Caco-2 (cell line): ENCODE measurements around the gene CHADL. TPM values are rescaled to one million over a fixed set of nuclear protein-coding genes. Genes with fewer than 3 reads are reported as not detected.

Experiments used
- BruUV-seq: library from RNA; stranded (reverse); fragments of 400-500 nt; replicated peaks from 2 replicates; lab custom pipeline; 2021; lab: Mats Ljungman, UMichigan
- CTCF ChIA-PET: fragments of 300-600 bp; sonication (Branson Sonifier 250); formaldehyde crosslinking; loops from one replicate; lab custom pipeline; 2022; ENCODE audit warnings: antibody characterized with exemption; lab: Charles Lee
- POLR2A ChIA-PET: fragments of 300-600 bp; sonication (Branson Sonifier 250); formaldehyde crosslinking; loops from one replicate; lab custom pipeline; 2022; ENCODE audit warnings: antibody characterized with exemption; lab: Charles Lee
- DNase-seq, 2 experiments: peaks; one replicate each; pipeline versions ENCODE4 v3.0.0 to v3.0.0-alpha.2; 2020 to 2022
- H3K27me3 ChIP-seq: replicated peaks from 2 replicates; pipeline ENCODE4 v1.6.0; 2011; ENCODE audit warnings: low read length; ENCODE audit not compliant: control insufficient read depth, insufficient read depth
- H3K36me3 ChIP-seq: 2 replicates; pipeline ENCODE4 v1.5.1; 2011; ENCODE audit warnings: low read length; ENCODE audit not compliant: control insufficient read depth, insufficient read depth
- H3K4me1 ChIP-seq: fragments of 250-450 bp; sonication (Bioruptor Pico); 2 replicates; pipeline ENCODE4 v1.5.1; 2020; ENCODE audit warnings: mild to moderate bottlenecking
- H3K4me3 ChIP-seq: 2 replicates; pipeline ENCODE4 v1.5.1; 2011; ENCODE audit warnings: low read depth, mild to moderate bottlenecking, control low read depth, low read length
- H3K9me3 ChIP-seq: fragments of 250-450 bp; sonication (Bioruptor Pico); 2 replicates; pipeline ENCODE4 v1.5.1; 2020; ENCODE audit warnings: mild to moderate bottlenecking, moderate library complexity
- H3K27ac Mint-ChIP-seq: one replicate; pipeline ENCODE4 v1.8.0; 2022; ENCODE audit warnings: mixed read lengths; ENCODE audit not compliant: unreplicated experiment
- H3K27me3 Mint-ChIP-seq: one replicate; pipeline ENCODE4 v1.8.0; 2022; ENCODE audit warnings: mixed read lengths; ENCODE audit not compliant: insufficient read depth, unreplicated experiment
- H3K36me3 Mint-ChIP-seq: one replicate; pipeline ENCODE4 v1.8.0; 2022; ENCODE audit warnings: mild to moderate bottlenecking, mixed read lengths; ENCODE audit not compliant: insufficient read depth, unreplicated experiment
- H3K4me1 Mint-ChIP-seq: one replicate; pipeline ENCODE4 v1.8.0; 2022; ENCODE audit warnings: low read depth, mixed read lengths; ENCODE audit not compliant: unreplicated experiment
- H3K4me3 Mint-ChIP-seq: one replicate; pipeline ENCODE4 v1.8.0; 2022; ENCODE audit warnings: mild to moderate bottlenecking, moderate library complexity, mixed read lengths; ENCODE audit not compliant: unreplicated experiment
- H3K9me3 Mint-ChIP-seq: one replicate; pipeline ENCODE4 v1.8.0; 2022; ENCODE audit warnings: mixed read lengths; ENCODE audit not compliant: unreplicated experiment
- CTCF ChIP-seq, 2 experiments: fragments of 200-600 bp in 1 of 2; IDR thresholded peaks; 1 replicate in 1 of 2; 2 replicates in 1 of 2; pipeline versions ENCODE4 v1.5.1 to v1.8.0; 2011 to 2022; ENCODE audit warnings: antibody characterized with exemption in 1 of 2, control low read depth in 1 of 2, inconsistent platforms in 1 of 2, low read depth in 1 of 2, low read length in 1 of 2, mild to moderate bottlenecking in 1 of 2, moderate library complexity in 1 of 2; ENCODE audit not compliant: insufficient read depth in 1 of 2, severe bottlenecking in 1 of 2, unreplicated experiment in 1 of 2
- intact Hi-C: fragments of 100-400 bp; cut with micrococcal nuclease; formaldehyde crosslinking; loops from one replicate; pipeline ENCODE4 v1.10.0; 2022; ENCODE audit not compliant: unreplicated experiment
- total RNA-seq: library from RNA; stranded (reverse); gene quantifications from 2 replicates; pipeline ENCODE4 v1.2.3, GENCODE V29; 2022

Gene CHADL
- total RNA-seq, 1 experiment from 2014 or later, result 0.32 TPM

- BruUV-seq, result no TSS peak
- no peak overlapping the region for H3K4me3 ChIP-seq
- H3K27me3 ChIP-seq, result no peaks in the 10 kb centered on the region
- H3K4me3 Mint-ChIP-seq, result no peak overlapping the region
- H3K4me1 Mint-ChIP-seq, result no peaks in the 10 kb centered on the region
- no peaks in the 10 kb centered on the region for H3K9me3 Mint-ChIP-seq
- no peaks in the 10 kb centered on the region for H3K9me3 ChIP-seq
- no peak for DNase-seq
- H3K27ac Mint-ChIP-seq, result no peak overlapping the region
- CTCF ChIA-PET, result no interaction called here
- intact Hi-C loops, result no loop called here
- POLR2A ChIA-PET, result interaction anchor here (0.6 kb wide), 1 partner anchor 433 kb away, joined by 3 read pairs; no protein-coding TSS in a partner anchor
- no peaks in the 10 kb centered on the region for H3K4me1 ChIP-seq
- no peaks in the 10 kb centered on the region for H3K36me3 ChIP-seq
- H3K27me3 Mint-ChIP-seq, result no peaks in the 10 kb centered on the region
- TF ChIP-seq CTCF (IDR thresholded peaks at IDR 0.05; ENCODE audit: insufficient read depth in 1 of 2, low read depth in 1 of 2, low read length in 1 of 2, severe bottlenecking in 1 of 2, unreplicated experiment in 1 of 2), result no peak
- H3K36me3 Mint-ChIP-seq, result peaks cover 55% of the 10 kb centered on the region
Measured at GRCh38 chr22:41223535-41223934, 17.2 kb downstream of the CHADL start.

GRCh38 chr22:41222846-41223507 lies 17.8 kb downstream of the CHADL start:
- Mint-ChIP-seq H3K27ac (no peak overlapping the region), H3K27me3 (no peaks in the 10 kb centered on the region), H3K4me1 (no peaks in the 10 kb centered on the region), H3K4me3 (no peak overlapping the region), H3K9me3 (no peaks in the 10 kb centered on the region), H3K36me3 (peaks cover 54% of the 10 kb centered on the region)
- no peaks in the 10 kb centered on the region for H3K4me1 ChIP-seq
- H3K4me3 ChIP-seq, result no peak overlapping the region
- no peaks in the 10 kb centered on the region for H3K27me3 ChIP-seq
- no peaks in the 10 kb centered on the region for H3K9me3 ChIP-seq
- no peak for TF ChIP-seq CTCF (IDR thresholded peaks at IDR 0.05; ENCODE audit: insufficient read depth in 1 of 2, low read depth in 1 of 2, low read length in 1 of 2, severe bottlenecking in 1 of 2, unreplicated experiment in 1 of 2)
- CTCF ChIA-PET, result no interaction called here
- no TSS peak for BruUV-seq
- DNase-seq, result no peak
- intact Hi-C loops, result no loop called here
- H3K36me3 ChIP-seq, result no peaks in the 10 kb centered on the region
- POLR2A ChIA-PET, result interaction anchor here (0.6 kb wide), 1 partner anchor 434 kb away, joined by 3 read pairs; no protein-coding TSS in a partner anchor

- BruUV-seq, result no TSS peak
- Histone ChIP-seq H3K4me1 (no peaks in the 10 kb centered on the region), H3K4me3 (no peak overlapping the region), H3K9me3 (no peaks in the 10 kb centered on the region), H3K27me3 (no peaks in the 10 kb centered on the region), H3K36me3 (no peaks in the 10 kb centered on the region; the same call in 1 of the 2 replicates)
- intact Hi-C loops, result no loop called here
- no peaks in the 10 kb centered on the region for H3K9me3 Mint-ChIP-seq
- H3K4me3 Mint-ChIP-seq, result no peak overlapping the region
- no peaks in the 10 kb centered on the region for H3K4me1 Mint-ChIP-seq
- ChIA-PET CTCF (no interaction called here), POLR2A (no interaction called here)
- H3K27me3 Mint-ChIP-seq, result no peaks in the 10 kb centered on the region
- TF ChIP-seq CTCF (IDR thresholded peaks at IDR 0.05; ENCODE audit: insufficient read depth in 1 of 2, low read depth in 1 of 2, low read length in 1 of 2, severe bottlenecking in 1 of 2, unreplicated experiment in 1 of 2), result no peak
- peaks cover 73% of the 10 kb centered on the region for H3K36me3 Mint-ChIP-seq
- DNase-seq, result no peak
- no peak overlapping the region for H3K27ac Mint-ChIP-seq
Measured at GRCh38 chr22:41217553-41218157, 23.1 kb downstream of the CHADL start.
